CD4-positive, alpha-beta memory T cell (primary cell): Measurements from ENCODE around the gene ADAMTS12. TPM values are rescaled to one million over a fixed set of nuclear protein-coding genes. Genes with fewer than 3 reads are reported as not detected.

ENCODE experiments used
- CTCF ChIA-PET: fragments of 350-600 bp; sonication (Branson Sonifier 250); formaldehyde crosslinking; loops from one replicate; lab custom pipeline; 2021; ENCODE audit warnings: inconsistent platforms; ENCODE audit not compliant: partially characterized antibody; lab: Charles Lee
- POLR2A ChIA-PET: fragments of 350-600 bp; sonication (Branson Sonifier 250); formaldehyde crosslinking; loops from one replicate; lab custom pipeline; 2021; ENCODE audit not compliant: partially characterized antibody; lab: Charles Lee
- DNase-seq, 5 donors: peaks; one replicate each; pipeline versions ENCODE4 v3.0.0 to v3.0.0-alpha.2; 2020 to 2022; ENCODE audit warnings: mixed read lengths in 1 of 5
- H3K27ac ChIP-seq: one replicate; pipeline ENCODE4 v1.7.0; 2013; ENCODE audit warnings: low read depth, low read length
- H3K27me3 ChIP-seq: 2 replicates; pipeline ENCODE4 v1.7.0; 2013; ENCODE audit warnings: mild to moderate bottlenecking, low read length, moderate library complexity; ENCODE audit not compliant: insufficient read depth
- H3K36me3 ChIP-seq: 2 replicates; pipeline ENCODE4 v1.7.0; 2013; ENCODE audit warnings: mild to moderate bottlenecking, low read length, moderate library complexity; ENCODE audit not compliant: insufficient read depth
- H3K4me1 ChIP-seq: 2 replicates; pipeline ENCODE4 v1.7.0; 2013; ENCODE audit warnings: mild to moderate bottlenecking, low read length, moderate library complexity; ENCODE audit not compliant: insufficient read depth
- H3K4me3 ChIP-seq, 2 donors: one replicate each; pipeline ENCODE4 v1.7.0; 2013; ENCODE audit warnings: low read length in 2 of 2, mild to moderate bottlenecking in 1 of 2
- H3K9me3 ChIP-seq, 2 donors: one replicate each; pipeline ENCODE4 v1.7.0; 2013; ENCODE audit warnings: low read length in 2 of 2, control low read depth in 1 of 2; ENCODE audit not compliant: control insufficient read depth in 1 of 2
- H3K27ac Mint-ChIP-seq, 7 donors: one replicate each; pipeline ENCODE4 v1.8.0; 2020 to 2021; ENCODE audit warnings: mixed read lengths in 7 of 7, mild to moderate bottlenecking in 6 of 7, inconsistent platforms in 3 of 7, moderate library complexity in 3 of 7
- H3K27me3 Mint-ChIP-seq, 2 donors: one replicate each; pipeline ENCODE4 v1.8.0; 2020 to 2021; ENCODE audit warnings: mixed read lengths in 2 of 2
- H3K36me3 Mint-ChIP-seq, 2 donors: one replicate each; pipeline ENCODE4 v1.8.0; 2020 to 2021; ENCODE audit warnings: mixed read lengths in 2 of 2, inconsistent platforms in 1 of 2, mild to moderate bottlenecking in 1 of 2
- H3K4me1 Mint-ChIP-seq, 4 donors: one replicate each; pipeline ENCODE4 v1.8.0; 2020 to 2021; ENCODE audit warnings: mixed read lengths in 4 of 4, mild to moderate bottlenecking in 1 of 4
- H3K4me3 Mint-ChIP-seq, 8 donors: one replicate each; pipeline ENCODE4 v1.8.0; 2020 to 2021; ENCODE audit warnings: mixed read lengths in 8 of 8, mild to moderate bottlenecking in 7 of 8, moderate library complexity in 6 of 8, inconsistent platforms in 3 of 8
- H3K9me3 Mint-ChIP-seq, 8 donors: one replicate each; pipeline ENCODE4 v1.8.0; 2020 to 2021; ENCODE audit warnings: mixed read lengths in 8 of 8, mild to moderate bottlenecking in 5 of 8, inconsistent platforms in 3 of 8, moderate library complexity in 1 of 8
- intact Hi-C: fragments of 100-400 bp; cut with micrococcal nuclease; formaldehyde crosslinking; loops from one replicate; pipeline ENCODE4 v1.15.1; 2023
- polyA plus RNA-seq, 2 donors: library from polyadenylated mRNA; unstranded; fragments of 300-500 nt; fragmentation: Illumina TruSeq; gene quantifications; one replicate each; pipeline ENCODE4 v1.2.3, GENCODE V29; 2021
- total RNA-seq, 2 experiments: library from RNA; stranded (reverse); gene quantifications; one replicate each; pipeline ENCODE4 v1.2.3, GENCODE V29; 2021

Gene ADAMTS12
- total and polyA plus RNA-seq, 4 experiments from 2014 or later, result 0.17 TPM; not detected in 3

- no peak overlapping the region for H3K27ac ChIP-seq
- H3K4me1 ChIP-seq, result no peaks in the 10 kb centered on the region
- DNase-seq, result no peak
- CTCF ChIA-PET, result no interaction called here
- intact Hi-C loops, result no loop called here
- Mint-ChIP-seq H3K27me3 (peaks cover 8 to 11% of the 10 kb centered on the region in 2 donors), H3K36me3 (no peaks in the 10 kb centered on the region), H3K4me1 (no peaks in the 10 kb centered on the region), H3K9me3 (peaks cover 0 to 3% (median 0%) of the 10 kb centered on the region in 8 donors), H3K4me3 (no peak overlapping the region), H3K27ac (no peak overlapping the region)
- no peaks in the 10 kb centered on the region for H3K36me3 ChIP-seq
- H3K27me3 ChIP-seq, result no peaks in the 10 kb centered on the region
- H3K4me3 ChIP-seq, result no peak overlapping the region
- POLR2A ChIA-PET, result no interaction called here
- no peaks in the 10 kb centered on the region for H3K9me3 ChIP-seq
Observed at GRCh38 chr5:33537240-33537639, 354.6 kb downstream of the ADAMTS12 start.

- POLR2A ChIA-PET, result no interaction called here
- no peak overlapping the region for H3K27ac Mint-ChIP-seq
- Histone ChIP-seq H3K4me3 (no peak overlapping the region), H3K27ac (no peak overlapping the region), H3K27me3 (no peaks in the 10 kb centered on the region), H3K4me1 (no peaks in the 10 kb centered on the region), H3K9me3 (no peaks in the 10 kb centered on the region), H3K36me3 (no peaks in the 10 kb centered on the region)
- H3K9me3 Mint-ChIP-seq, result peaks cover 0 to 3% (median 0%) of the 10 kb centered on the region in 8 donors
- CTCF ChIA-PET, result no interaction called here
- intact Hi-C loops, result no loop called here
- no peaks in the 10 kb centered on the region for H3K36me3 Mint-ChIP-seq
- H3K4me1 Mint-ChIP-seq, result no peaks in the 10 kb centered on the region
- no peak overlapping the region for H3K4me3 Mint-ChIP-seq
- DNase-seq, result no peak
- H3K27me3 Mint-ChIP-seq, result peaks cover 8 to 11% of the 10 kb centered on the region in 2 donors
Observed at GRCh38 chr5:33536802-33537201, 355.0 kb downstream of the ADAMTS12 start.

GRCh38 chr5:33531824-33532223, 360.0 kb downstream of the ADAMTS12 start:
- no peaks in the 10 kb centered on the region for H3K36me3 ChIP-seq
- POLR2A ChIA-PET, result no interaction called here
- H3K4me1 ChIP-seq, result no peaks in the 10 kb centered on the region
- no peaks in the 10 kb centered on the region for H3K27me3 ChIP-seq
- H3K4me3 ChIP-seq, result no peak overlapping the region
- Mint-ChIP-seq H3K4me1 (no peaks in the 10 kb centered on the region), H3K9me3 (no peaks in the 10 kb centered on the region), H3K36me3 (no peaks in the 10 kb centered on the region), H3K27ac (no peak overlapping the region), H3K27me3 (peaks cover 4 to 5% of the 10 kb centered on the region in 2 donors), H3K4me3 (no peak overlapping the region)
- intact Hi-C loops, result no loop called here
- no peak for DNase-seq
- CTCF ChIA-PET, result no interaction called here
- H3K9me3 ChIP-seq, result no peaks in the 10 kb centered on the region
- no peak overlapping the region for H3K27ac ChIP-seq

GRCh38 chr5:33531037-33531298, 360.8 kb downstream of the ADAMTS12 start:
- H3K27me3 ChIP-seq, result no peaks in the 10 kb centered on the region
- CTCF ChIA-PET, result no interaction called here

GRCh38 chr5:33530183-33531036, 361.4 kb downstream of the ADAMTS12 start:
- Histone ChIP-seq H3K36me3 (no peaks in the 10 kb centered on the region), H3K4me3 (no peak overlapping the region), H3K9me3 (no peaks in the 10 kb centered on the region), H3K27me3 (no peaks in the 10 kb centered on the region), H3K27ac (no peak overlapping the region), H3K4me1 (no peaks in the 10 kb centered on the region)
- Mint-ChIP-seq H3K4me1 (no peaks in the 10 kb centered on the region), H3K4me3 (no peak overlapping the region), H3K36me3 (no peaks in the 10 kb centered on the region), H3K27me3 (peaks cover 4 to 5% of the 10 kb centered on the region in 2 donors), H3K9me3 (no peaks in the 10 kb centered on the region), H3K27ac (no peak overlapping the region)
- intact Hi-C loops, result no loop called here
- DNase-seq, result no peak
- ChIA-PET CTCF (no interaction called here), POLR2A (interaction anchor here (0.6 kb wide), 1 partner anchor 28 kb away, joined by 3 read pairs; no protein-coding TSS in a partner anchor)

More at GRCh38 chr5:33531037-33531298, 360.8 kb downstream of the ADAMTS12 start:
- no peak overlapping the region for H3K27ac ChIP-seq
- H3K9me3 ChIP-seq, result no peaks in the 10 kb centered on the region
- H3K4me1 ChIP-seq, result no peaks in the 10 kb centered on the region
- Mint-ChIP-seq H3K27ac (no peak overlapping the region), H3K4me1 (no peaks in the 10 kb centered on the region), H3K9me3 (no peaks in the 10 kb centered on the region), H3K36me3 (no peaks in the 10 kb centered on the region), H3K4me3 (no peak overlapping the region), H3K27me3 (peaks cover 5 to 7% of the 10 kb centered on the region in 2 donors)
- intact Hi-C loops, result no loop called here
- H3K36me3 ChIP-seq, result no peaks in the 10 kb centered on the region
- no peak for DNase-seq
- H3K4me3 ChIP-seq, result no peak overlapping the region
- POLR2A ChIA-PET, result no interaction called here

- Histone ChIP-seq H3K27me3 (no peaks in the 10 kb centered on the region), H3K4me1 (no peaks in the 10 kb centered on the region), H3K9me3 (no peaks in the 10 kb centered on the region), H3K36me3 (no peaks in the 10 kb centered on the region), H3K27ac (no peak overlapping the region), H3K4me3 (no peak overlapping the region)
- no peaks in the 10 kb centered on the region for H3K9me3 Mint-ChIP-seq
- no peaks in the 10 kb centered on the region for H3K36me3 Mint-ChIP-seq
- H3K4me1 Mint-ChIP-seq, result no peaks in the 10 kb centered on the region
- intact Hi-C loops, result no loop called here
- ChIA-PET POLR2A (no interaction called here), CTCF (no interaction called here)
- no peak overlapping the region for H3K4me3 Mint-ChIP-seq
- no peak for DNase-seq
- H3K27me3 Mint-ChIP-seq, result peaks cover 2 to 3% of the 10 kb centered on the region in 2 donors
- no peak overlapping the region for H3K27ac Mint-ChIP-seq
Observed at GRCh38 chr5:33527696-33528095, 364.1 kb downstream of the ADAMTS12 start.

GRCh38 chr5:33526755-33527154, 365.0 kb downstream of the ADAMTS12 start:
- Histone ChIP-seq H3K27ac (no peak overlapping the region), H3K36me3 (no peaks in the 10 kb centered on the region), H3K9me3 (no peaks in the 10 kb centered on the region), H3K4me3 (no peak overlapping the region), H3K27me3 (no peaks in the 10 kb centered on the region), H3K4me1 (no peaks in the 10 kb centered on the region)
- H3K4me3 Mint-ChIP-seq, result no peak overlapping the region
- DNase-seq, result no peak
- H3K4me1 Mint-ChIP-seq, result no peaks in the 10 kb centered on the region
- no peaks in the 10 kb centered on the region for H3K9me3 Mint-ChIP-seq
- ChIA-PET CTCF (no interaction called here), POLR2A (no interaction called here)
- H3K27me3 Mint-ChIP-seq, result peaks cover 2 to 3% of the 10 kb centered on the region in 2 donors
- intact Hi-C loops, result no loop called here
- H3K36me3 Mint-ChIP-seq, result no peaks in the 10 kb centered on the region
- no peak overlapping the region for H3K27ac Mint-ChIP-seq
